Head of caudate nucleus (tissue), 42 donors: Measurements from ENCODE around the gene HIVEP2.
A peak's percentile ranks its signal among the peaks of the same experiment; 100 is the strongest.

Source experiments
- DNase-seq, 42 donors: peaks; one replicate each; pipeline versions ENCODE4 v3.0.0 to v3.0.0-alpha.2; 2020 to 2021; ENCODE audit warnings: mixed read lengths in 7 of 42
- intact Hi-C: fragments of 100-400 bp; cut with DNase I; formaldehyde crosslinking; loops from one replicate; pipeline ENCODE4 v1.15.0; 2022

The HIVEP2 gene

DNA sequence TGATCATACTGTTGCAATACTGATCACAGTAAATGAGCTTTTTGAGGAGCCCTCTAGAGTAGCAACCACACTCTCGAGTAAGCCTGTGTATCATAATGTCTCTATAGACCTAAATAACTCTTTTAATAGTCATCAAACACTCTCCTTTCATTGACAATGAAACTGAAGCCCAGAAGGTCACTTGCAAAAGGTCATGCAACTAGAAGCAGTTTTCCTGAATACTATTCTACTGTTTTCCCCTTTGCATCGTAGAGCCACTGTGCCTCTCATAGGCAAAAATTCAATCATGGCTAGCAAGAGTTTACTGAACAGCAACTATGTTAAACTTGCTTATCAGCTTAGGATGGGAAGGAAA is 105.3 kb downstream of the HIVEP2 start:
- DNase-seq: no peak
- intact Hi-C loops: loop anchor here (10.0 kb wide), 1 partner anchor 105 kb away; the partner anchor contains the start of gene HIVEP2

- no peak for DNase-seq
- intact Hi-C loops: no loop called here
Observed at GRCh38 chr6:142838821-142839685, 105.9 kb downstream of the HIVEP2 start.

- intact Hi-C loops: no loop called here
- DNase-seq: no peak
Observed at GRCh38 chr6:142835787-142836535, 109.0 kb downstream of the HIVEP2 start.

GRCh38 chr6:142834853-142835252 is 110.1 kb downstream of the HIVEP2 start:
- intact Hi-C loops: no loop called here
- DNase-seq: no peak

DNA sequence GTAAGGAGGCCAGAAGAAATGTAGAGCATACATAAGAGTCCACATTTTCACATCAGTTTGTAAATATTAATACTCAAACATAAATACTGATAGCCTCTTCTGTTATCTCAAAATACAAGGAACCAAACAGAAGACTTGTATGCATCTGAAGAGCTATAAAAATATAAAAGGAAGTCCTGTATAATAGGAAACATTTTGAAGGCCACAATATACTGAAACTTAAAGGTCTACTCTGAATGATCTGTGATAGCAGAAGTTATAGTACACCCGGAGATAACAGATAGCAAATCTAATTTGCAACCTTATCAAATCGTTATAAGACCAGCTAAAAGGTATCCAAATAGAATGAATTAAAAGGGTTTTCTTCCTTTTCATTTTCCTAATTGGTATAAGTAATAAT is 111.2 kb downstream of the HIVEP2 start:
- no peak for DNase-seq
- intact Hi-C loops: no loop called here

- intact Hi-C loops: no loop called here
- DNase-seq: no peak
Observed at GRCh38 chr6:142833054-142833453, 111.9 kb downstream of the HIVEP2 start.

GRCh38 chr6:142830807-142831206 is 114.2 kb downstream of the HIVEP2 start:
- intact Hi-C loops: no loop called here
- DNase-seq: no peak

- DNase-seq: peak in 1 of 42 donors; percentile 32
- intact Hi-C loops: no loop called here
Observed at GRCh38 chr6:142830116-142830710, 114.8 kb downstream of the HIVEP2 start.

DNA sequence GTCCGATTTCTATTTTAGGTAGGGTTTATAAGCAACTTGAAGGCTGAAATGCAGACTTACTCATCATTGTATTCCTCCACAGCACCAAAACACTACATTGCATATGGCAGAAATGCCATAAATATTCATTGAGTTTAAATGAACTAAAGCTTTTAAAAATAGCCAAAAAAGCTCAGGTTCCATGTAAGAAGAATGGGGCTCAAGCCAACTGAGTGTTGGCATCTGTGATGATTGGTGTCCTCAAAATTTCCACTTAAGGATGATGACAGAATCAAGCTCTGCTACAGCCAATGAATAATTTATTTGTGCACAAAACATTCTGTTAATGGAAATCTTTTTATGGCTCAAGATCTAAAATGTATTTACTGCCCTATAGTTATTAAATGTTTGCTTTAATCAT is 115.4 kb downstream of the HIVEP2 start:
- no peak for DNase-seq
- intact Hi-C loops: no loop called here

DNA sequence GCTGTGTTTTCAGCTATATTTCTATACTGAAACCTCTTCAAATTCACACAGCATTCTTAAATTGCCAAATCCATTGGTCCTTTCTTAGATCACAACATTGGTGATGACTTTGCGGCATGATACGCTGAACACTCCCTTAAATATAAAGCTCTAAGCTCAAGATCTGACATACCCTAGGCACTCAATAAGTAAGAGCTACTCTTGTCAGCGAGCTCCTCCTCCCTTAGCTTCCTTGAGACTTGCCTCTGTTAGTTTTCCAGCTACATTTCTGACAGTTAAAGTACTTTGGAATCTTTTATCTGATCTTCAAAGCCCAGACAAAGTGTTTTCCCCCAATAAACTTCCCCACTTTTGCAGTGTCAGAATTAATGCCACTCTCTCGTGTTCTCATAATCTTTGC is 117.0 kb downstream of the HIVEP2 start:
- DNase-seq: no peak
- intact Hi-C loops: no loop called here

DNA sequence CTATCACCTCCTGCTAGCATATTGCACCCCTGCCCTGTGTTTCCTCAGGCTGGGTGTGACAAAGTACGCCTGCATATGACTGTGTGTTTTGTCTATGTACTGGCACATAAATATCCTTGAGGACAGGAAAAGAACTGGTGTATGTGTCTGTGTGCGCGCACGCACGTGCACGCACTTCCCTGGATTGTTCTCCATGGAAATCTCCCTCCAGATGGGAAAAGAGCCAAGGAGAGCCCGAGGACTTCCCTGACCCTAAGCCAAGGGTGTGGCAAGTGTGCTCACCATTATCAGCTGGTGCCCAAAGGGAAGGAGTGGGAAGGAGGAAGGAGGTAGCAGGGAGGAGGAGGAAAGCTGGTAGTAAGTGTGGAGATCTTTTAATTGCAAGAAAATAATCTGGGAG is 117.6 kb downstream of the HIVEP2 start:
- intact Hi-C loops: no loop called here

GRCh38 chr6:142825760-142826159 is 119.2 kb downstream of the HIVEP2 start:
- intact Hi-C loops: no loop called here
- DNase-seq: no peak

More for the DNA sequence above, 117.6 kb downstream of the HIVEP2 start:
- no peak for DNase-seq

DNA sequence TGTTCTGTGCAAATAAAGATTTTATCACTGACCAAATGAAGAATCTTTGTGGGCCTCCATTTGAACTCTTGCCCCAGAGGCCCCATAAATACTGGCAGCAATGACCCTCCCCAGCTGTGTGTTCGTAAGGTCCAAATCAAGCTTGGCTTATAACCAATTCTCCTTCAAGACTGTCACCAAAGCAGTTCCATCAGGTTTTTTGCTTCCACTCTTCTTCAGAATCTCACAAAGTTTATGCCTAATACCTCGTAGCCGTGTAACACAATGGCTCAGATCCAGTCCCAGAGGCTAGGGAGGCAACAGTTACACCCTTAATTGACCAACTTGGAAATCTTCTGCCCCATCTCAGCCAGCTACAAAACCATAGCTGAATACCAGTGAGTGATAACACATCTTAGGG is 120.5 kb downstream of the HIVEP2 start:
- intact Hi-C loops: no loop called here
- no peak for DNase-seq

DNA sequence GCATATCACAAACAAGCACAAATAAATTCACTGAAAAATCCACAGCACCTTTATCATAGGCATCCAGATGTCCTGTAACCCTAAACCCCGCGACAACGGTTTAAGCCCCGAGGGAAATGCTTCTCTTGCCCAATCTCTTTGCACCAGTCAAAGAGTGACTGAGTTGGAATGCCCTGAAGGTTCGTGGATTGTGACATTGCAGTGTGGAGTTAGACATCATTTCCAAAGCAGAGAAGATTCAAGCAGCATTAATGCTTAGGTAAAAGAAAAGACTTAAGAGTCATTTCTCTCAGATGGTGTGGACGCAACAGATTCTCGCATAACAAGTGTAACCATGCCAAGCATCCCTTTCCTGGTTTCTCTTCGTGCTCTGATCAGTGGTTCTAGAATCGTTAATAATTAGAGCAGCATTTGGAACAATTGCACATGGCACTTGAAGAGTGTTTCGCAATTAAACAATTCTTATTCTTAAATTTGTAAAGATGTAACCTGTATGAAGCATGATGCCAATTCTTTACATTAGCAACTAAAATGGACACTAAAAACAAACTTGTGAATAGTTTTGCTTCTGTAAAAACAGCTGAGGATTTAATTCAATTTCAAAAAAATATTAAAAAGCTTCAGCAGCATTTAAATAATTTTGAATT is 121.6 kb downstream of the HIVEP2 start:
- no peak for DNase-seq
- intact Hi-C loops: no loop called here

DNA sequence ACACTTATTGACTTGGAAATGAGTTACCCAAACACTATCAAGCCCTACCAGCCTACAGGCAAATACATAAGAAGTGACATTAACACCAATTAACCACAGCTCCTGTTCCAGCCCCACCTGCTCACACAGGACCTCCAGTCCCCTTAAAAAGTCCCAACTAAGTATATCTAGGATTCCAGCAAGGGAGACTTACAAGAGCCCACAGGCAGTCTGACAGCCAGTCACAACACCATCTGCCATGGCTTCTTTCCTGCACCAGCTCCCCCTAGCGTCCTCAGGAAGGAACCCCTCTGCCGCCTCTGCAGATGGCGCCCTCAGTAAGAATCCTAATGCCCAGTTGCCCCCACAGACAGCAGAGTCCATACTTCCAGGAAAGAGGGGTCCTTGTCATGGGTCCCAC is 122.1 kb downstream of the HIVEP2 start:
- peak in 5 of 42 donors; percentile 25 to 58 (median 47) for DNase-seq
- intact Hi-C loops: no loop called here

GRCh38 chr6:142822383-142822782 is 122.6 kb downstream of the HIVEP2 start:
- intact Hi-C loops: no loop called here
- DNase-seq: no peak

DNA sequence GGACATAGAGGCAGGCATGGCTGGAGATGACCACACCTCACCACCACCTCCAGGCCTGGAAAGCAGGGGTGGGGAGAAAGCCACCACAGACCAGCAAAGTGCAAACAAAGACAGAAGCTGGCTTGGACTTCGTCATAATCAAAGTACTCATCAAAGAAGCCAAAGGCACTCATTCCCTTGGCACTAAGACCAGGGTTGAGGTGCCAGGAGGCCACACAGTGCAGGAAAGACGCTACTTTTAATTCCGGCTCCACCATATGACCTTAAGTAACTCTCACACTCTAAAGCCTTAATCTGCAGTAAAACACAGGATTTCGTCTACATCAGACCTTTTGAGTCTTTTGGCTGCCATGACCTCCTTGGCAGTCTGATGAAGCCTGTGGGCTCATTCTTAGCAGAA is 123.1 kb downstream of the HIVEP2 start:
- no peak for DNase-seq
- intact Hi-C loops: no loop called here

DNA sequence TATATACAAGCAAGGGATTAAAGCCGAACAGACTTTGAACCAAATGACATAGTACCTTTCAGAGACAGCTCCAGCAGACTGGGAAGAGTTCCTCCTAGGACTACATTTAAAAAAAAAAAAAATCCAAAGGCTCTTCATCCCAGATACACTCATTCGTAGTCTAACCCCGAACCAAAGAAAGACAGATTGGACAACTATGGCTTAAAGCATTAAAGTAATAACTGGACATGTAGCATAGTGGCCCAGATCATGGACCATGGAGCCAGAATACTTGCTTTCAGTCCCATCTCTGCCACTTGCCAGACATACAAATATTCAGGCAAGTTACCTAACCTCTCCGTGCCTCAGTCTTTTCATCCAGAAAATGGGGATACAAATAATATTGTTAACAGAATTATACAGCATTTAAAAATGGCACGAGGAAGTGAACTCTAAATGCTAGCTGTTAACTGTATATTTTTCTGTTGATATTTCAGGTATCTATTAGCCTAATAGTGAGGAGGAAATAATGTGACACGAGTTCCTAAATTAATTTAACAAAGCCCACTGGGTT is 123.7 kb downstream of the HIVEP2 start:
- DNase-seq: no peak
- intact Hi-C loops: no loop called here

GRCh38 chr6:142820338-142821051 is 124.5 kb downstream of the HIVEP2 start:
- intact Hi-C loops: no loop called here
- no peak for DNase-seq
